GM06990 (cell line): ENCODE results near the gene NEDD4L.

ENCODE experiments used
- DNase-seq: peaks from one replicate; pipeline ENCODE4 v3.0.0-alpha.2; 2011; ENCODE audit not compliant: insufficient read length; ENCODE audit errors: extremely low read depth
- H3K27me3 ChIP-seq: replicated peaks from 2 replicates; pipeline ENCODE4 v1.6.0; 2011; ENCODE audit warnings: low read length; ENCODE audit not compliant: control insufficient read depth, insufficient read depth
- H3K36me3 ChIP-seq: 2 replicates; pipeline ENCODE4 v1.5.1; 2011; ENCODE audit warnings: low read length; ENCODE audit not compliant: control insufficient read depth, insufficient read depth
- H3K4me3 ChIP-seq: replicated peaks from 2 replicates; pipeline ENCODE4 v1.5.1; 2011; ENCODE audit warnings: low read depth, mild to moderate bottlenecking, control low read depth, low read length
- CTCF ChIP-seq: IDR thresholded peaks from 2 replicates; pipeline ENCODE4 v1.5.1; 2011; ENCODE audit warnings: low read length, control low read depth, mild to moderate bottlenecking, inconsistent platforms; ENCODE audit not compliant: insufficient read depth, poor library complexity, severe bottlenecking

Gene NEDD4L

GRCh38 chr18:58037163-58037562, 6.9 kb upstream of the NEDD4L start:
- no peak for DNase-seq
- H3K27me3 ChIP-seq: no peaks in the 10 kb centered on the region; the same call in 1 of the 2 replicates
- no peak overlapping the region for H3K4me3 ChIP-seq
- H3K36me3 ChIP-seq: no peaks in the 10 kb centered on the region
- no peak for TF ChIP-seq CTCF

- Histone ChIP-seq H3K36me3 (no peaks in the 10 kb centered on the region), H3K4me3 (no peak overlapping the region), H3K27me3 (no peaks in the 10 kb centered on the region; the same call in 1 of the 2 replicates)
- no peak for TF ChIP-seq CTCF
- DNase-seq: no peak
These were observed 6.0 kb upstream of the NEDD4L start for GRCh38 chr18:58038063-58038462.

- H3K36me3 ChIP-seq: no peaks in the 10 kb centered on the region
- no peak for DNase-seq
- H3K4me3 ChIP-seq: no peak overlapping the region
- H3K27me3 ChIP-seq: no peaks in the 10 kb centered on the region; the same call in 1 of the 2 replicates
- TF ChIP-seq CTCF: no peak
These were observed 2.4 kb upstream of the NEDD4L start for GRCh38 chr18:58041633-58042032.

- no peak for DNase-seq
- no peaks in the 10 kb centered on the region for H3K36me3 ChIP-seq
- no peak for TF ChIP-seq CTCF
- H3K27me3 ChIP-seq: no peaks in the 10 kb centered on the region
- H3K4me3 ChIP-seq: peak overlapping the region; percentile 88
These were observed 1.1 kb upstream of the NEDD4L start for GRCh38 chr18:58042826-58043490.

GRCh38 chr18:58044370-58045241, 580 bp downstream of the NEDD4L start:
- Histone ChIP-seq H3K4me3 (peak overlapping the region; percentile 88), H3K36me3 (no peaks in the 10 kb centered on the region), H3K27me3 (no peaks in the 10 kb centered on the region)
- DNase-seq: peak; percentile 75
- TF ChIP-seq CTCF: peak; percentile 11
